Colonic mucosa (tissue), 4 donors: ENCODE results near the gene SUN1. TPM values are rescaled to one million over a fixed set of nuclear protein-coding genes. Genes with fewer than 3 reads are reported as not detected.

Experiments
- DNase-seq: peaks from one replicate; pipeline ENCODE4 v3.0.0-alpha.2; 2020
- H3K27ac ChIP-seq: fragments of 200-600 bp; one replicate; pipeline ENCODE4 v1.8.0; 2021
- H3K27me3 ChIP-seq: fragments of 200-600 bp; one replicate; pipeline ENCODE4 v1.8.0; 2021
- H3K36me3 ChIP-seq: fragments of 200-600 bp; one replicate; pipeline ENCODE4 v1.8.0; 2021
- H3K4me1 ChIP-seq: fragments of 200-600 bp; one replicate; pipeline ENCODE4 v1.8.0; 2021; ENCODE audit warnings: mild to moderate bottlenecking
- H3K4me3 ChIP-seq: fragments of 200-600 bp; one replicate; pipeline ENCODE4 v1.8.0; 2021
- H3K9ac ChIP-seq, 2 donors: one replicate each; pipeline ENCODE4 v1.7.0; 2013; ENCODE audit warnings: control low read depth in 2 of 2, low read depth in 2 of 2, low read length in 2 of 2
- H3K9me3 ChIP-seq: fragments of 200-600 bp; one replicate; pipeline ENCODE4 v1.8.0; 2021
- CTCF ChIP-seq: fragments of 200-600 bp; IDR thresholded peaks from one replicate; pipeline ENCODE4 v1.8.0; 2022; ENCODE audit warnings: antibody characterized with exemption, mild to moderate bottlenecking
- intact Hi-C: fragments of 100-400 bp; cut with DNase I; formaldehyde crosslinking; loops from one replicate; pipeline ENCODE4 v1.14.1; 2022
- total RNA-seq, 2 donors: library from RNA; stranded (reverse); fragmentation: NEBNext Ultra II Directional in 1 of 2; extraction: Animal tissue kit (Norgen Biotek cat#: 25700) in 1 of 2; gene quantifications; one replicate each; pipeline ENCODE4 v1.2.1, GENCODE V29; 2021
- donor health status: healthy.
- donor health status: DM: no; HTN: no; CAD: no.
- donor health status: DM: no; HTN: no; CAD: no.

SUN1 gene
- total RNA-seq, 2 donors from 2014 or later = 122 to 158 TPM

- Histone ChIP-seq H3K36me3 (no peaks in the 10 kb centered on the region), H3K9me3 (no peaks in the 10 kb centered on the region), H3K9ac (no peak overlapping the region), H3K4me3 (no peak overlapping the region), H3K27ac (no peak overlapping the region), H3K4me1 (peaks cover 18% of the 10 kb centered on the region), H3K27me3 (no peaks in the 10 kb centered on the region)
- no peak for DNase-seq
- intact Hi-C loops = no loop called here
- no peak for TF ChIP-seq CTCF
Observed at GRCh38 chr7:911791-912480, 79.7 kb downstream of the SUN1 start.

GRCh38 chr7:913736-914520 is 81.7 kb downstream of the SUN1 start:
- peak overlapping the region; percentile 69 to 74 for H3K9ac ChIP-seq
- intact Hi-C loops = no loop called here
- no peaks in the 10 kb centered on the region for H3K36me3 ChIP-seq
- TF ChIP-seq CTCF = peak; percentile 12
- no peak overlapping the region for H3K4me3 ChIP-seq
- H3K4me1 ChIP-seq = peaks cover 13% of the 10 kb centered on the region
- peak overlapping the region; percentile 88 for H3K27ac ChIP-seq
- DNase-seq = peak; percentile 96
- no peaks in the 10 kb centered on the region for H3K27me3 ChIP-seq
- H3K9me3 ChIP-seq = no peaks in the 10 kb centered on the region

GRCh38 chr7:914521-915194 is 82.4 kb downstream of the SUN1 start:
- no peak for TF ChIP-seq CTCF
- Histone ChIP-seq H3K9me3 (no peaks in the 10 kb centered on the region), H3K27ac (peak overlapping the region; percentile 88), H3K4me3 (no peak overlapping the region), H3K36me3 (no peaks in the 10 kb centered on the region), H3K4me1 (peaks cover 13% of the 10 kb centered on the region), H3K27me3 (no peaks in the 10 kb centered on the region), H3K9ac (peak overlapping the region; percentile 69 to 74)
- intact Hi-C loops = no loop called here
- no peak for DNase-seq

- H3K27me3 ChIP-seq = no peaks in the 10 kb centered on the region
- TF ChIP-seq CTCF = no peak
- H3K9ac ChIP-seq = peak overlapping the region; percentile 69 to 74
- intact Hi-C loops = no loop called here
- H3K27ac ChIP-seq = no peak overlapping the region
- no peak for DNase-seq
- H3K4me3 ChIP-seq = no peak overlapping the region
- peaks cover 13% of the 10 kb centered on the region for H3K4me1 ChIP-seq
- H3K9me3 ChIP-seq = no peaks in the 10 kb centered on the region
- no peaks in the 10 kb centered on the region for H3K36me3 ChIP-seq
Observed at GRCh38 chr7:915291-916218, 83.3 kb downstream of the SUN1 start.
